Measurements from ENCODE around the gene IFNE. TPM values are rescaled to one million over a fixed set of nuclear protein-coding genes. Genes with fewer than 3 reads are reported as not detected.

The IFNE gene
- total and polyA plus RNA-seq, 9 of the 15 experiments (the other 6 are each of a cell fraction or from before 2014, with no cell fraction given), result not detected

- POLR2A ChIA-PET, result no interaction called here
- H3K79me2 ChIP-seq (ENCODE audit: control insufficient read depth, insufficient read depth, low read length), result no peaks in the 10 kb centered on the region
- H3K36me3 ChIP-seq (ENCODE audit: control insufficient read depth, insufficient read depth, low read length), result no peaks in the 10 kb centered on the region
- CTCF ChIA-PET (ENCODE audit: low intra/inter-chr PET ratio), result no interaction called here
- in situ Hi-C loops (cut with MboI) (no loop called here), intact Hi-C loops (cut with micrococcal nuclease) (no loop called here)
- no TSS peak for BruUV-seq (replicated peaks)
- DNase-seq (ENCODE audit: extremely low read depth in 1 of 4, low spot score in 3 of 4) (no peak), ATAC-seq (no peak), FAIRE-seq (no peak)
- no peak overlapping the region for H2AFZ ChIP-seq (ENCODE audit: low read depth, low read length)
- no peaks in the 10 kb centered on the region for H3K4me1 ChIP-seq (replicated peaks in 1 of 2; ENCODE audit: control insufficient read depth in 2 of 2, insufficient read depth in 2 of 2, low read length in 2 of 2)
- TF ChIP-seq ZNF398 (CRISPR knock-in tag; IDR thresholded peaks at IDR 0.05), result no peak
- no peak for TF ChIP-seq ZNF551 (CRISPR knock-in tag; IDR thresholded peaks at IDR 0.05)
- no peak for TF ChIP-seq TAL1 (IDR thresholded peaks at IDR 0.05)
- no peak for TF ChIP-seq ZNF121 (CRISPR knock-in tag; conservative IDR thresholded peaks at IDR 0.05)
- TF ChIP-seq TCF3 (CRISPR knock-in tag; IDR thresholded peaks at IDR 0.05), result no peak
- no peak overlapping the region for H3K27ac ChIP-seq (ENCODE audit: extremely low read depth, low read depth, low read length)
- no peaks in the 10 kb centered on the region for H4K20me1 ChIP-seq (replicated peaks; ENCODE audit: control insufficient read depth, insufficient read depth, low read length)
- no peak overlapping the region for H3K9ac ChIP-seq (ENCODE audit: insufficient read depth in 1 of 2, low read depth in 2 of 2, low read length in 2 of 2)
- H3K9me1 ChIP-seq (ENCODE audit: control insufficient read depth, insufficient read depth, low read length), result no peaks in the 10 kb centered on the region
- no peaks in the 10 kb centered on the region for H3K9me3 ChIP-seq (replicated peaks; ENCODE audit: control insufficient read depth, insufficient read depth, low read depth, low read length)
- no peak overlapping the region for H3K4me2 ChIP-seq (ENCODE audit: insufficient read depth, low read length)
- no peak overlapping the region for H3K4me3 ChIP-seq
- WGBS (ENCODE audit: insufficient coverage, low coverage, missing lambda C conversion rate), result no CpG with 5 or more reads among the region's 4 CpGs
- no peaks in the 10 kb centered on the region for H3K27me3 ChIP-seq (ENCODE audit: control insufficient read depth in 2 of 2, insufficient read depth in 2 of 2, low read length in 2 of 2)
Measured at GRCh38 chr9:21452681-21453080, 29.4 kb downstream of the IFNE start.

Data from K562 (cell line).